Gastrocnemius medialis (tissue), 4 donors: Measurements from ENCODE around the gene SPTBN4.
"Not testable (repeated sequence)": the region's sequence is repeated elsewhere in the genome, so short reads cannot be mapped to it uniquely, and the experiment has no call there.

Source experiments
- CTCF ChIP-seq, 5 experiments: fragments of 450-650 bp in 3 of 5; fragments of 200-600 bp in 2 of 5; sonication (generic) in 2 of 5; IDR thresholded peaks in 4 of 5; conservative IDR thresholded peaks in 1 of 5; 1 replicate in 4 of 5; 2 replicates in 1 of 5; pipeline ENCODE4 v1.5.1; 2016 to 2019; ENCODE audit warnings: antibody characterized with exemption in 5 of 5, mild to moderate bottlenecking in 3 of 5, moderate library complexity in 3 of 5
- POLR2A ChIP-seq, 2 donors: fragments of 450-650 bp; IDR thresholded peaks; one replicate each; pipeline ENCODE4 v1.6.1; 2017; ENCODE audit warnings: antibody characterized with exemption in 2 of 2, mild to moderate bottlenecking in 2 of 2, moderate library complexity in 2 of 2

GRCh38 chr19:40463587-40464037, 3.2 kb upstream of the SPTBN4 start:
- TF ChIP-seq CTCF (IDR thresholded peaks at IDR 0.05 in 4 of 5, conservative IDR thresholded peaks at IDR 0.05 in 1 of 5); POLR2A (IDR thresholded peaks at IDR 0.05): not testable (repeated sequence)
